Measurements from ENCODE around the gene NPHP4. TPM values are rescaled to one million over a fixed set of nuclear protein-coding genes. Genes with fewer than 3 reads are reported as not detected.

The NPHP4 gene
- total and polyA plus RNA-seq, 7 donors, result 1.3 to 2.8 (median 1.8) TPM

DNA sequence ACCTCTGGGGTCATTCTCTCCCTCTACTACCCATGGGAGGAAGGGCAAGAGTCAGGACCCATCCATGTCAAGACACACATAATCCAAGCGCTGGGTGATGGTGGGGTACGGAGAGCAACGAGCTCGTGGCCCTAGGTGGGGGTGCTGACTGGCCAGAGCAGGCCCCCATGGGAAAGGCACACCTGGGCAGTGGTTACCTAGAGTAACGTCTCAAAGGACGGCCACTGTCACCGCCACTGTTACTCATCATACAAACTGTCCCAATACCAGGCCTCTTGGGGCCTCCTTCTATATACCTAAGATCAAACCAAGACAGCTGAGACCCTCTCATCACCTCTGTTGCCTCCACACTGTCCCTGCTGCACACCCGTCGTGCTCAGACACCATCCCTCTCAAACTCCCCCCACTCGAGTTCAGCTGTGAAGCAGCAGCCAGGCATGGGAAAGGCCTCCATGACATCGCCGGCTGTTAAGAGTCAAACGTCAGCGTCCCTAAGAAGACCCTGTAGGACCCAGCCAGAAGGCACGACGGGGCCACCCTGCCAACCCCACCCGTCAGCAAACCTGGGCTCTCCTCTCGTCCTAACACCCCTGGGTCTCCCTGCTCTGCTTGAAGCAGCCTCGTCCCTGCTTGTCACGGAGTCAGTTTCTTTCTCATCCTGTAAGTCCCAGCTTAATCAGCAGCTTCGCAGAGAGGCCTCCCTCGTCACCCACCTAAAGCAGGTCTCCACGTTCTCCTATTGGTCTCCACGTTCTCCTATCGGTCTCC lies 15.3 kb downstream of the NPHP4 start:
- Histone ChIP-seq H3K27ac (no peak overlapping the region), H3K4me3 (no peak overlapping the region), H3K4me1 (no peaks in the 10 kb centered on the region), H3K27me3 (ENCODE audit: insufficient read depth in 3 of 3, low read length in 2 of 3) (no peaks in the 10 kb centered on the region), H3K9me3 (no peaks in the 10 kb centered on the region), H3K36me3 (ENCODE audit: insufficient read depth in 1 of 2, low read depth in 1 of 2) (no peaks in the 10 kb centered on the region)
- no peak for ATAC-seq
- 92 to 97% (median 93%) methylated on average over 25 of the region's 25 CpGs for WGBS, 3 donors
- TF ChIP-seq, protein P1, sequence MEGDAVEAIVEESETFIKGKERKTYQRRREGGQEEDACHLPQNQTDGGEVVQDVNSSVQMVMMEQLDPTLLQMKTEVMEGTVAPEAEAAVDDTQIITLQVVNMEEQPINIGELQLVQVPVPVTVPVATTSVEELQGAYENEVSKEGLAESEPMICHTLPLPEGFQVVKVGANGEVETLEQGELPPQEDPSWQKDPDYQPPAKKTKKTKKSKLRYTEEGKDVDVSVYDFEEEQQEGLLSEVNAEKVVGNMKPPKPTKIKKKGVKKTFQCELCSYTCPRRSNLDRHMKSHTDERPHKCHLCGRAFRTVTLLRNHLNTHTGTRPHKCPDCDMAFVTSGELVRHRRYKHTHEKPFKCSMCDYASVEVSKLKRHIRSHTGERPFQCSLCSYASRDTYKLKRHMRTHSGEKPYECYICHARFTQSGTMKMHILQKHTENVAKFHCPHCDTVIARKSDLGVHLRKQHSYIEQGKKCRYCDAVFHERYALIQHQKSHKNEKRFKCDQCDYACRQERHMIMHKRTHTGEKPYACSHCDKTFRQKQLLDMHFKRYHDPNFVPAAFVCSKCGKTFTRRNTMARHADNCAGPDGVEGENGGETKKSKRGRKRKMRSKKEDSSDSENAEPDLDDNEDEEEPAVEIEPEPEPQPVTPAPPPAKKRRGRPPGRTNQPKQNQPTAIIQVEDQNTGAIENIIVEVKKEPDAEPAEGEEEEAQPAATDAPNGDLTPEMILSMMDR (IDR thresholded peaks at IDR 0.05), result no peak
- peak in 1 of 2 donors; percentile 30 for DNase-seq
- intact Hi-C loops (cut with DNase I), result no loop called here

DNA sequence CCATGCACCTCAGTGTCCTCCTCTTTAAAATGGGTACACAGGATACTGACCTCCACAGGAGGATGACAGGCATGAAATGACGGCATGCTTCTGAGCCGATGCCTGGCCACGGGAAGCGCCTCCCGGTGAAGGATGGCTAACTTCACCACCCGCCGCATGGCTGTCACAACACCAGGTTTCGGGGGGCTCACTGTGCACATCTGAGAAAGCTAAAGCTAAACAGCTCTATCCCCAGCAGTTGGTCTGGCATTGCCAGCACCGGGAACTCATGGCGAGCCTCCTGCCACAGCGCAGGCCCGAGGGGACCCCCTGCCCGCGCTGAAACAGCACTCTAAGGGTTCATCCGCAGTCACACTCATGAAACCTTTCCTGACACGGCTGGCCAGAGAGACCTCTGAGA lies 16.0 kb downstream of the NPHP4 start:
- no peak overlapping the region for H3K4me3 ChIP-seq
- DNase-seq, result peak in 1 of 2 donors; percentile 35
- no peak for ATAC-seq
- intact Hi-C loops (cut with DNase I), result no loop called here
- TF ChIP-seq, protein P1 (IDR thresholded peaks at IDR 0.05), result no peak
- WGBS, 3 donors, result 94 to 95% (median 94%) methylated on average over 16 of the region's 16 CpGs
- no peaks in the 10 kb centered on the region for H3K9me3 ChIP-seq
- H3K27ac ChIP-seq, result no peak overlapping the region
- H3K4me1 ChIP-seq, result no peaks in the 10 kb centered on the region
- H3K36me3 ChIP-seq (ENCODE audit: insufficient read depth in 1 of 2, low read depth in 1 of 2), result no peaks in the 10 kb centered on the region
- no peaks in the 10 kb centered on the region for H3K27me3 ChIP-seq (ENCODE audit: insufficient read depth in 3 of 3, low read length in 2 of 3)

DNA sequence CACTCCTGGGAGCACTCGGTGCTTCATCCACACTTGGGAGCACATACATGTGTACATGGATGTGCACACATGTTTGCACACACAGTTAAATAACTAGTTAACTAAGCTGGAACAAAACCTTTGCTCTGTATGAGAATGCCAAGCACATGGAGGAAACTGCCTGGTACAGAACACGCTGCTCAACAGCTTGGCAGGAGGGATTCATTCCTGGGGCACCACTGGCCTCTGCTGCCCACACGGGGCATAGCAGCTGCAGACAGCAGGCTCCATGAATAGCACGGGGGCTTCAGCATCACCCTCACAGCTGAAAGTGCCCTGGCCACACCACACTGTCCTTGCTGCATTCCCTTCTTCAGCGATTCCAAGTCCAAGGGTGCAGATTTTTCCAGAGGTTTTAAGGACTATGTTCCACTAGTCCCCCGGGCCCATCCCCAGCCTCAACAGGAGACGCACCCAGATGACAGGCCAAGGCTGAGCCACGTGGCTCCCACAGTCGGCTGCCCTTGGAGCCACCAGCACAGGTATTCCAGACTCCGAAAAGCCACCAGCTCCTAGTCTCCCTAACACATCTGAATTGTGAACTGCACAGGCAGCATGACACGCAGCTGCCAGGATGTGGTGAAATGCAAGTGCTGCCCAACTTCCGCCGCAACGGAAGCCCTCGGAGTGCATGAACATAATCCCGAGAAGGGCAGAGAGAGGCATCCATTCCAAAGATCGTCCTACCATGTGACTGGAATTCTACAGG lies 16.9 kb downstream of the NPHP4 start:
- H3K36me3 ChIP-seq (ENCODE audit: insufficient read depth in 1 of 2, low read depth in 1 of 2), result no peaks in the 10 kb centered on the region
- intact Hi-C loops (cut with DNase I), result loop anchor here in 1 of 2 donors (1.0 kb wide), 1 partner anchor 464 kb away; no protein-coding TSS in a partner anchor
- 65 to 69% (median 67%) methylated on average over 17 of the region's 17 CpGs for WGBS, 3 donors
- no peaks in the 10 kb centered on the region for H3K27me3 ChIP-seq (ENCODE audit: insufficient read depth in 3 of 3, low read length in 2 of 3)
- H3K4me1 ChIP-seq, result no peaks in the 10 kb centered on the region
- TF ChIP-seq, protein P1 (IDR thresholded peaks at IDR 0.05), result peak; percentile 51
- no peak overlapping the region for H3K4me3 ChIP-seq
- peak in 1 of 2 donors; percentile 63 for DNase-seq
- no peaks in the 10 kb centered on the region for H3K9me3 ChIP-seq
- no peak overlapping the region for H3K27ac ChIP-seq
- ATAC-seq, result peak; percentile 80 to 88 (median 82)

DNA sequence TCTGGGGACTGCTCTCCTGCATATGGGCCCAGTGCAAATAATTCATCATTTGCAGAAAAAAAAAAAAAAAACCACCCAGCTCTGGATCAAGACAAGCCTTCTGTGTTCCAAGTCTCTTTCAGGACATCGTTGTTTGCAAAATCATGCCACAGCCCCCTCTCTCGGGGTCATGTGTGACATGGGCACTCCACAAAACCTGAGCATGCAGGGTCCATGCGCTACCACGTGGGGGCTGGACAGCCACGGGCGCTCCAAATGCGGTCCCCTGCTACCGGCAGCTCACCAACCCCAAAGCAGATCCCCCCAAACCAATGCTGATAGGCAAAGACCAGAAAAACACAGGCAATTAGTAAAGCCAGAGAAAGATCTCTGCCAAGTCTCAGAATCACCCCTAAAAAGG lies 17.6 kb downstream of the NPHP4 start:
- Histone ChIP-seq H3K36me3 (ENCODE audit: insufficient read depth in 1 of 2, low read depth in 1 of 2) (no peaks in the 10 kb centered on the region), H3K27ac (no peak overlapping the region), H3K9me3 (no peaks in the 10 kb centered on the region), H3K4me3 (no peak overlapping the region), H3K27me3 (ENCODE audit: insufficient read depth in 3 of 3, low read length in 2 of 3) (no peaks in the 10 kb centered on the region), H3K4me1 (no peaks in the 10 kb centered on the region)
- WGBS, 3 donors, result 87 to 89% (median 88%) methylated on average over 8 of the region's 8 CpGs
- DNase-seq (peak in 1 of 2 donors; percentile 21), ATAC-seq (no peak)
- intact Hi-C loops (cut with DNase I), result loop anchor here (1.0 to 5.0 kb wide), 2 partner anchors 462 to 463 kb away; no protein-coding TSS in a partner anchor
- TF ChIP-seq, protein P1 (IDR thresholded peaks at IDR 0.05), result no peak
